Activated naive CD4-positive, alpha-beta T cell (primary cell): ENCODE data around the gene BRD3OS.
A peak's percentile ranks its signal among the peaks of the same experiment; 100 is the strongest.
"Not testable (repeated sequence)": the region's sequence is repeated elsewhere in the genome, so short reads cannot be mapped to it uniquely, and the experiment has no call there.

Source experiments
- DNase-seq, 4 experiments: peaks; one replicate each; lab custom pipeline; 2025; lab: John Stamatoyannopoulos, UW

Gene BRD3OS

GRCh38 chr9:134063571-134064450 is 38.5 kb downstream of the BRD3OS start:
- no peak for DNase-seq

DNA sequence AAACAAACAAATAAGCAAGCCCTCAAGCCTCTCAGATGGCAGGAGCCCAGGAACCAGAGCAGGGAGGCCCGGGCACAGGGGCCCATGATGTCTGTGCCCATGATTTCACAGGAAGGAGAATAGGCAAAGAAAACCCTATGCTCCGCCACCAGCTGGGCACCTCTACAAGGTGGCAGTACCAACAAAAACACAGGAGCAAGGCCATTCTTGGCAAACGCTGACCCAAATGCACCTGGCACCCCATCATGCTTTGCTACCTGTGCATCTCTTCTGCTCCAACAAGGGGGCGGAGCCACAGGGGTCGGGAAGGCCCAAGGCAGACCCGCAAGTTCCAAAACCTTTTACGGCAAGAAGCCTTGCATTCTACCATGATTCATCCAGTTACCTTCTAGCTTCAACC is 39.4 kb downstream of the BRD3OS start:
- DNase-seq, result no peak

- peak in 2 of 4 experiments; percentile 18 to 33 for DNase-seq
Measured at GRCh38 chr9:134065612-134066419, 40.5 kb downstream of the BRD3OS start.

GRCh38 chr9:134066526-134066912 is 41.2 kb downstream of the BRD3OS start:
- no peak for DNase-seq

DNA sequence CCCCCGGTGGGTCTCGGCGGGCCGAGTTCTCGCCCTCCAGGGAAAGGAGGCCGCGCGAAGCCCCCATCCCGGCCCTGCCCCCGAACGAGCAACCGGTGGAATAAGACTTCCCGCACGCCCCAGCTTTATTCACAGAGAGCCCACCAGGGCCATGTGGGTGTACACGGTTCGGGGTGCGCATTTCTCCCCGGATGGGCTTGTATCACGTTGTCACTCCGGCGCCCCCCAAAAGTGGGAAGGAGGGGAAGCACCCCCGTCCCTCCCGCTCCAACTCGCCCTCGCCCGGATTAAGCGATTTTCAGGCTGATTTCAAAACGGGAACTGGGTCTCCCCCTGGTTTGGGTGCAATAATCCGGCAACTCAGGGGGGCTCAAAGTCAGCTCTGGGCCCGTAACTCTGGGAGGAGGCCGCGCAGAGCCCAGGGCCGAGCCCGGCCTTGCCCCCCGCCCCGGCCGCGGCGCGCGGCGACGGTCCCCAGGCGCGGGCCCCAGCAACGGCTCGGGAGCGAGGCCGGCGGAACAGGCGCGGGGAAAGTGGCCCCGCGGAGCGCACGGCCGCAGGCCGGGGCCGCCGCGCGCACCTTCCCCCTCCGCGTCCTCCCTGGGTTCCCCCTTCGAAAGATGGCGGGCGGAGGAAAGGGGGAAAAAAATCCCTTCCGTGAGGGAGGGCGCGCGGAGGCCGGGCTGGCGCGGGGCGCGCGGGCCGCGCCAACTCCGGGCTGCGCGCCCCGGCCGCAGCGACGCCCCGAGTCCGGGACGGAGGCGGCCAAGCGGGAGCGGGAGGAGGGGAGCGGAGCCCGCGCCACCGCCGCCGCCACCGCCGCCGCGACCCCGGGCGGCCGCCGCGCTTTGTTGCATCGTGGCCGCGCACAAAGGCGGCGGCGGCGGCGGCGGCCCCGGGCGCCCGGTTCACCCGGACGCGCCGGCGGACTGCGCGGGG is 41.9 kb downstream of the BRD3OS start:
- peak in 1 of 4 experiments; percentile 40 for DNase-seq

DNA sequence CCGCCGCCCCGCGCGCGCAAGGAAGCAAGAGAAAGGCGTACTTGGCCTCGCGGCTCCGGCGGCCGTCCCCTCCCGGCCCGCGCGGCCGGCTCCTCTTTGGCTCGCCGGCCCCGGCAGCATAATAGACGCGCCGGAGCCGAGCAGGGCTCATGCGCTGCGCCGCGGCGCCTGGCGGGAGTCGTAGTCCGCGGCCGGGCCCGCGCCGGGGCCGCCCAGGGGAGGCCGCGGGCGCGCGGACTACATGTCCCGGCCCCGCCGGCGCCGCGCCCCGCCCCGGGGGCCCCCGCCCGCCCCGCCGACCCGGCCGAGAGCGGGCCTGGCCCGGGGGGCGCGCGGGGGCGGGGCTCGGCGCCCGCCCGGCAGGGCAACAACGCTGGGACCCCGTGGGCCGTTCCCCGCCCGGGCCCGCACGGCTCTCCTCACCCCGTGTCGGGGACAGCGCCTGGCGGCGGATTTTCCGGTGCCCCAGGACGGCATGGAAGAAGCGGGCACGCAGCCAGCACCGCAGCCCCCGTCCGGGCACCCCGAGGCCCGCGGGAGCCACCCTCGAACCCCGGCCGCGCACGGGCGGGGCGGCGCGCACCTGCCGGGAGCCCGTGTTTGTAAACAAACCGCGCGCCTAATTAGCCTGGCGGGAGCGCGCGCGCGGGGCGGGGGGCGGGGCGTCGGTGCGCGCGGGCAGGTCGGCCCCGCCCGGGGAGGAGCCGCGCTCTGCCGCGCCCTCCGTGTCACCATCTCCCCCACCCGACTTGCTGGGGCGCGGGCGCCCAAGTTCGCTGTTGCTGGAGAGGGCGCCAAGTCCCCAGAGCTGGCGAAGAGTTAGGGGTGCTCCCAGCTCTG is 42.8 kb downstream of the BRD3OS start, which contains the start of gene BRD3:
Gene BRD3 (minus strand): TSS at position 123 of the 840 bp plus-strand sequence. CDS start 14,549 bp downstream, outside the sequence.
- peak; percentile 57 to 82 (median 71) for DNase-seq

DNA sequence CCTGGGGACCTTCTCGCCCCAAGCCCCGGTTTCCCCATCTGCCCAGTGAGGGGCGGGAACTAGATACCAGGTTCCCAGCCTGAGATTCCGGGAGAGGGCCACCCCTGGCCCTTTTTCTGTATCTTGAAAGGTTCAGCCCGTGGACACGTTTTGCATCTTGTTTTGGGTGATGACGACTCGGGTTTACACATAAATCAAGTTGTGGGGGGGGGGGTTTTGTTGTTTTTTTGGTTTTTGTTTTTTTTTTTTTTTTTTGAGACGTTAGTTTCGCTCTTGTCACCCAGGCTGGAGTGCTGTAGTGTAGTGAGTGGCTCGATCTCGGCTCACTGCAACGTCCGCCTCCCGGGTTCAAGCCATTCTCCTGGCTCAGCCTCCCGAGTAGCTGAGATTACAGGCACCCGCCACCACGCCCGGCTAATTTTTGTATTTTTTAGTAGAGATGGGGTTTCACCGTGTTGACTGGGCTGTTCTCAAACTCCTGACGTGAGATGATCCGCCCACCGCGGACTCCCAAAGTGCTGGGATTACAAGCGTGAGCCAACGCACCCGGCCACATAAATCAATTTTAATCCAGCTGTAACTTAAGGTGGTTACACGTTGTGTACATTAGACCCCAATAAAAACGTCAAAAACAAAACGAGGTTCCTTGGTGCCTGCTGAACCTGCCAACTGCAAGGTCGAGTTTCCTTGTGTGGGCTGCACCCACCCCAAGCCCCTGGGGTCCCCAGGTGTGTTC is 43.6 kb downstream of the BRD3OS start:
- DNase-seq, result no peak

DNA sequence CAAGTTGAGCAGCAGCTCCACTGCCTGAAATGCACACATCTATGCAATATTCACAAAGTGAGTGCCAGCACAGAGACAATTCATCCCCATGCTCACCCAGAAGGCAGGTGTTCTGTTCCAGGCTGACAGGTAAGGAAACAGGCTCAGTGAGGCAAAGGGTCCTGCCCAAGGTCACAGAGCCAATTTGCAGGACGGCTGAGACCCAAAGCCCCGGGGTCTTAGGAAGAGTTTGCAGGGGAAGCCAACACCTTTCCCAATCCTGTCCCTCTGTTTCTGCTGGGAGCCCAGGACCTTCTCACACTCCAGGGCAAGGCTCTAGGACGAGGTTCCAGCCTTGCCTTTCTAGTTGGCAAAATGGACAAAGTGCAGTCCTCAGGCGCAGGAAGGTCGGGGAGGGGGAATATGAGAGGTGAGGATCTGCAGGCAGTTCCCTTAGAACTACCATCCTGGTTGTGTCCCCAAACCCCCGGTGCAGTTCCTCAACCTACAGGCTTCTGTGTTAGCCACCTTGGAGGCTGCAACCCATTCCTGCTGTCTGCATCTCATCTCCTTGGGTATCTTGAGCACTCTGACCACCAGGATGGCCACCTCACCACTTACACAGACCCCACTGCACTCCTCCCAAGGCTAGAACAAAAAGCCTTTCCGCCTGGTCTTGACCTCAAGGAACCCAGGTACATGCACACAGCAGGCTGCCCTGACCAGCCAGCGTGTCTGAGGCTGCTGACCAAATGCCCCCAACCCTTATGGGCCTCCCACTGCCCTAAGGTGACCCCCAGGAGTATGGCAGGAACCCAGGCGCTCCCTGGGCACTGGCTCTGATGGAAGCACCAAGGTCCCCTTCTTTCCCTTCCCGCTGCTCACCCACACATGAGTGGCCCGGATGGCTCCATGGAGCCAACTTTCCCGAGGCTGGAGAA is 44.5 kb downstream of the BRD3OS start:
- no peak for DNase-seq

DNA sequence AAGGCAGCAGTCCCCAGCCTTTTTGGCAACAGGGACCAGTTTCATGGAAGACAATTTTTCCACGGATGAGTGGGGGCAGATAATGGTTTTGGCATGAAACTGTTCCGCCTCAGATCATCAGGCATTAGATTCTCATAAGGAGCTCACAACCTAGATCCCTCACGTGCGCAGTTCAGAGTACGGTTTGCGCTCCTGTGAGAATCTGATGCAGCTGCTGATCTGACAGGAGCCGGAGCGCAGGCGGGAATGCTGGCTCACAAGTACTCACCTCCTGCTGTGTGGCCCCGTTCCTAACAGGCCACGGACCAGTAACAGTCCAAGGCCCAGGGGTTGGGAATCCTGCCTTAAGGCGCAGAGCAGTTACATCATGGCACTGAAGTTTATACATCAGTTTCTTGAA is 45.9 kb downstream of the BRD3OS start:
- no peak for DNase-seq

DNA sequence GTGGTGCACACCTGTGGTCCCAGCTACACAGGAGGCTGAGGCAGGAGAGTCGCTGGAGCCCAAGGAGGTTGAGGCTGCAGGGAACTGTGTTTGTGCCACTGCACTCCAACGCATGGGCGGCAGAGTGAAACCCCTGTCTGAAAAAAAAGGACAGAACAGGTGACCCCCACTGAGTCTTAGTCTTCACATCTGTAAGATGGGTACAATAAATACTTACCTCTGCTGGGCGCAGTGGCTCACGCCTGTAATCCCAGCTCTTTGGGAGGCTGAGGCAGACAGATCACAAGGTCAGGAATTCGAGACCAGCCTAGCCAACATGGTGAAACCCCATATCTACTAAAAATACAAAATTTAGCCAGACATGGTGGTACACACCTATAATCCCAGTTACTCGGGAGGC is 47.4 kb downstream of the BRD3OS start:
- not testable (repeated sequence) for DNase-seq

DNA sequence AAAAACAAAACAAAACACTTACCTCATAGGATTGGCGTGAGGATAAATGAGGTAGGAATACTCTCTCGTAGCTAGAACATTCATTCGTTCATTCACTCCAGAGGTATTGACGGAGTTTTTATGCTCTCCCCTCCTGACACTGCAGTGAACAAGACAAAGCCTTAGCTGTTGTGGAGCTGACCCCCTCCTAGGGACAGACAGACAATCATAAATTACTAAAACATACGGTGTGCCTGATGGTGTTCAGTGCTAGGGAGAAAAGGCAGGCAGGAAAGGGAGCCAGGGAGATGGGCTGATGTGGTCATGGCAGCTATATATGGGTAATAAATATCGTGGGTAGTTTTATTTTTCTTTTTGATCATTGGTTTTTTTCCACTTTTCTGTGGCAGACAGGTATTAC is 48.2 kb downstream of the BRD3OS start:
- no peak for DNase-seq

- not testable (repeated sequence) for DNase-seq
Measured at GRCh38 chr9:134075689-134076088, 50.4 kb downstream of the BRD3OS start.

GRCh38 chr9:134076644-134077043 is 51.4 kb downstream of the BRD3OS start:
- no peak for DNase-seq
